NCI-H510A (cell line): Measurements from ENCODE around the gene PROX2.

Experiments used
- DNase-seq: peaks from one replicate; lab custom pipeline; 2025; lab: John Stamatoyannopoulos, UW

PROX2 gene, protein sequence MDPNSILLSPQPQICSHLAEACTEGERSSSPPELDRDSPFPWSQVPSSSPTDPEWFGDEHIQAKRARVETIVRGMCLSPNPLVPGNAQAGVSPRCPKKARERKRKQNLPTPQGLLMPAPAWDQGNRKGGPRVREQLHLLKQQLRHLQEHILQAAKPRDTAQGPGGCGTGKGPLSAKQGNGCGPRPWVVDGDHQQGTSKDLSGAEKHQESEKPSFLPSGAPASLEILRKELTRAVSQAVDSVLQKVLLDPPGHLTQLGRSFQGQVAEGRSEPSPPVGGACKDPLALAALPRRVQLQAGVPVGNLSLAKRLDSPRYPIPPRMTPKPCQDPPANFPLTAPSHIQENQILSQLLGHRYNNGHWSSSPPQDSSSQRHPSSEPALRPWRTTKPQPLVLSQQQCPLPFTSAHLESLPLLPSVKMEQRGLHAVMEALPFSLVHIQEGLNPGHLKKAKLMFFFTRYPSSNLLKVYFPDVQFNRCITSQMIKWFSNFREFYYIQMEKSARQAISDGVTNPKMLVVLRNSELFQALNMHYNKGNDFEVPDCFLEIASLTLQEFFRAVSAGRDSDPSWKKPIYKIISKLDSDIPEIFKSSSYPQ

GRCh38 chr14:74875941-74876913, at the start of gene PROX2:
Gene PROX2 (minus strand): TSS chr14:74876145. CDS start chr14:74863834, 12,311 bp downstream.
- no peak for DNase-seq

- DNase-seq, result no peak
Observed at GRCh38 chr14:74924061-74924460, 48.1 kb upstream of the PROX2 start.

DNA sequence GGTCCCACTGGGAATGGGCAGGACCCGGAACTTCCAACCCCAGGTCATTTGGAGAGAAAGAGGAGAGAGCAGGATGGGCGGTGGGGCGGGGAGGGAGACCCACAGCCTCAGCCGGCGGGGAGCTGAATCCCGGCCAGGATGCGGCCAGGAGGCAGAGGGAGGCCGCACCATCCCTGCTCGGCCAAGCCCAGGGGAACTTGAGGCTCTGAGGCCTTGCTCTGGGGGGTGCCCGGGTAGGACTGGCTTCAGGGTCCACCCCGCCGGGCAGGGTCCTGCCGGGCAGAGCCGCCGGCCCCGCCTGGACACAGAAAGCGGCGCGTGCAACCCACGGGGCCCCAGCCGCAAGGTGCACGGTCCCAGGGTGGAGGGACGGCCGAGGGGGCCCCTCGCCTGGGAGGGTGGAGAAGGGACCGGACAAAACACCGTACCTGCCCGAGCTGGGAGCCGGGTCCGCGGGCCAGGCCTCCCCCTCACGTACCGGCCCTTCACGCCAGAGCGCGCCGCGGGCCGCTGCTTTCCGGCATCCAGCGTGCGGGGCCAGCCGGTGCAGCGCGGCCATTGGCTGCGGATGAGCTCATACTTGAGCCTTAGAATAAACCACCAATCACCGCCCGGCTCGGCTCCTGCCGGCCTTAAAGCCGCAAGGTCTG, 46.9 kb upstream of the PROX2 start, which contains the start of gene RPS6KL1:
Gene RPS6KL1 (minus strand): TSS at position 509 of the 650 bp plus-strand sequence. CDS start 1,719 bp downstream, outside the sequence.
- DNase-seq, result peak; percentile 83

- no peak for DNase-seq
Observed at GRCh38 chr14:74921987-74922751, 46.2 kb upstream of the PROX2 start.

DNA sequence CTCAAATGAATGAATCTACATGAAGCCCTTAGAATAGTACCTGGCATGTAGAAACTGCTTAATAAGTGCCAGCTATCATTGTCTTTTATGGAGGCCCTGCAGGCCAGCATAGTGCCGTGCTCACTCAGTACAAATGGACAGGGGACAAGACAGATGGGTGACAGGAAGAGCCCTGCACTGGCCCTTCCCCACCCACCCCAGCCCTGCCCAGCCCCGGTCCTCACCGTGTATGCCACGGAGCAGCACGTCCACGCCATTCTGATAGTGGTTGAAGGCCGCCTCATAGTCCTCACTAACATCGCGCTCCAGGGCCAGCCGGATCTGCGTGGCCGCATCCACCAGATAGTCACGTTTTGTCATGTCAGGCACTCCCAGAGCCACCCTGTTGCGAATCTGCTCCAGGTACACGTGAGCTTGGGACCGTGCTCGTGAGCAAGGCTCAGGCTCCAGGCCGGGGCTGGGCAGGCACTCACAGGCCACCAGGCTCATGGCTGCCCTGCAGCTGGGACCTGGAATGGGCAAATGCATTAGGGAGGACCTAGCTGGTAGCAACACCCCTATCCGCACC, 45.2 kb upstream of the PROX2 start:
- no peak for DNase-seq

GRCh38 chr14:74920281-74920680, 44.3 kb upstream of the PROX2 start:
- DNase-seq, result no peak

DNA sequence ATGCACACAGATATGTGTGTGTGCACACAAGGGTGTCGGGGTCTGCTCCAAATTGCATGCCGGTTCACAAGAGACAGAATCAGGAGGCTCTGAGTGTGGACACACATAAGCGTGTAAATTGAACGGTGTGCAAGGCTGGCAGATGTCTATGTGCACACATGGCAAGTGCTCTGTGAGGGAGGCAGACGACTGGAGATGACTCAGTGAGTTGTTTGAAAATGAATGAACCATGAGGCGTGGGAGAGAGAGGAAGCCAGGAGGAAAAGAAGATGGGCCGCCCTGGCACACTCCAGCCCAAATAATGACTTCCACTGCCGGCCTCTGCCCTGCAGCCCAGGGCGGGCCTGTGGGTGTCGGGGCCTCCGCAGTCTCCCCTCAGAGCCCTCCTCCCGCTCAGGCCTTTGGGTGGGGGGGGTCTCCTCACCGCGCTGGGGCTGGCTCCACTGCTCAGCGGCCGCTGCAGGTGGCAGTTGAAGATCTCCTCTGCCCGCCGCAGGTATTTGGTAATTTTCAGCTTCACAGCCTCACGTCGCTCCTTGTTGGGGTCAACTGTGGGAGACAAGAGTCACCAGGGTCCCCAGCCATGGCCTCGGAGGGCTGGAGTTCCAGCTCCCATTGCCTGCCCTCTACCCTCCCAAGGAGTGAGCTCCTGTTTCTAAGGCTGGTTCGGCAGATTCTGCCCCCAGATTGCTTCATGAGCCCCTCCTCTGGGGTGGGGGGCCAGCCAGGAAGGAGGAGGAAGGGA, 43.6 kb upstream of the PROX2 start:
- DNase-seq, result no peak

- DNase-seq, result no peak
Observed at GRCh38 chr14:74918380-74918779, 42.4 kb upstream of the PROX2 start.

DNA sequence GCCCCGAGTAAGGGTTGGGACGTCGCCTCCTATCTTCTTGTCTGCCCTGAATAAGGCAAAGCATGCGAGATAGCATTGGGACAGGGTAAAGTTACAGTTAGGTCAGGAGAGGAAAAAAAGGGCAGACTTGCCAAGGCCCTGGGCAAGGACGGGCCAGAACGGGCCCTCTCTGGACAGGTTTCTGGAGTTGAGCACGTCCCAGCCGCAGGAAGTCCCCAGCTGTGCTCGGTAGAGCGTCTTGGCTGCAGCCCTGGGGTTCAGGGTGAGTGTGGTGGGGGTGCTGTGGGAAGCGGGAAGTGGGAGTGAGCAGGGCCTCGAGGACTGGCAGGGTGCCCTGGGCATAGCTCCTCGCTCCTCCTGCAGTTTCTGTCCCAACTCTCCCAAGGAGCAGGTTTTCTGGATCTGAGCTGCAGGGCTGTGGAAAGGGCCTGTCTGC, 41.7 kb upstream of the PROX2 start:
- no peak for DNase-seq

GRCh38 chr14:74917178-74917543, 41.2 kb upstream of the PROX2 start:
- no peak for DNase-seq

DNA sequence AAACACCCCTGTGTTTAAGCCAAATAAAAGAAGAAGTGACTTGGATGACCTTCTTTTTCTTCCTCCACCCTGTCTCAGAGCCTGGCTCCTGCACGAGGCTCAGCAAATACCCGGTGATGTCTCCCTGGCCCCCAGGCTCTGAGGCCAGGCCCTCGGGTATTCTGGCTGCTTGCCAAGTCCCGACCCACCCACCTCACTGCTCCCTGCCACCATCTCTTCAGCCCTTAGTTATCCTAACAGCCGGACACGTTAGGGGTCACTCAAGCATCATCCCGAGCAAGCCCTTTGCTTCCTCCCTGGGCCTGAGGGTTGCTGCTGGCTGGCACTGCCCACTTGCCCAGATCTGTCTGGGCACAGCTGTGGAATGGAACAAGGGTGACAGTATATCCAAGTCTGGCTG, 39.9 kb upstream of the PROX2 start:
- no peak for DNase-seq

GRCh38 chr14:74915426-74915825, 39.5 kb upstream of the PROX2 start:
- no peak for DNase-seq

DNA sequence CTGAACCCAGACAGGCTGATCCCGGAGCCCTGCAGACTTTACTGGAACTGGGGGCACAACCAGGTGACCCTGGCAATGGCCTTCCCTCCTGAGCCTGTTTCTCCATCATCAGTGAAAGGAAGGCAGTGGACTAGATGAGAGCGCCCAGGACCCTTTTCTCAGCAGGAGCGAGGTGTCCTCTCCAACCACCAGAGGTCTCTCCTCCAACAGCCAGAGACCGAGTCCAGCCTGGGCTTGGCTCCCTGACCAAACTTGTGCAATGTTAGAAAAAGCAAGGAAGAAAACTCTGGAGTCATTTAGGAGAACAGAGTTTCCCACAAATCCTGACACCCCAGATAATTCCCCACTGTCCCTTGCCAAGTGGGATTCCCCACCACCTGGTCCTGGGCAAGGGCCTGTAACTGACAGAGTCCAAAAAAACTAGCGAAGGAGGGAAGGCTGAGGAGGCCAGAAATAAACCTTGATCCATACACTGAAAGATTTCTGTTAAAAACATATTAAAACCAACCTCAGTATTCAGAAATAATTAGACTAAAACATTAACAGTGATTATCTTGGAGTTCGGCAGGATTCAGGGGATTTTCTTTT, 38.1 kb upstream of the PROX2 start:
- DNase-seq, result no peak

DNA sequence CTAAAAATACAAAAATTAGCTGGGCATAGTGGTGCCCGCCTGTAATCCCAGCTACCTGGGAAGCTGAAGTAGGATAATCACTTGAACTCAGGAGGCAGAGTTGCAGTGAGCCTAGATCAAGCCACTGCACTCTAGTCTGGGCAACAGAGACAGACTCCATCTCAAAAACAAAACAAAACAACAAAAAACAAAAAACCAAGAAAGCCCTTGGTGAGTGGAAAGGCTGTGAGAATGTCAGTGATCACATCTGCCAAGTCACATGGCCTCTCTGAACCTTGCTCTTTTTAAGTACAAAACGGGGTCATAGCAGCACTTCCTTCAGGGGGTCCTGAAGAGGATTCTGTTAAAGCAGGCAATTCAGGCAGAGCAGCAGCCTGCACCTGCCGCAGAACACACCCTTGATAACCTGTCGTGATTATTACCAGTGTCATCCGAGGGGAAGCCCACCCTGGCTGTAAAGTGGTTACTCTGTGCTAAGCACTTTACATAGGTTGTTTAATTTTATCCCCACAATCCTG, 37.5 kb upstream of the PROX2 start:
- DNase-seq, result no peak

DNA sequence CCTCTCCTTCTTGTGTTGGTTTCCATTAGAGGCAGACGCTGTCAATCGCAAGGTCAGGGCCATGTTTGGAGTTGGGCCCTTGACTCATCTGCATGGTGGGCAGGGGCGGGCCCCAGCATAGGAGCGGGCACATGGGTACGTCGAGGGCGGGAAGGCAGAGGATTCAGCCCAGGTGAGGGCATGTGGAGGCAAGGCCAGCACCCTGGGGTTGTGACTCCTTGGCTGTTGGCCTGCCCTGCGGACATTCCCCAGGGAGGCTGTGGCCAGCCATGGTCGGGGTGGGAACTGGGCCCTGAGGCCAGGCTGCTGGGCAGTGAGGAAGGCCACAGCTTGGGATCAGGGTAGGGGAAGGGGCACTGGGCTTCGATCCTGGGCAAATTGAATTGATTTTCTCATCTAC, 36.9 kb upstream of the PROX2 start:
- DNase-seq, result no peak

DNA sequence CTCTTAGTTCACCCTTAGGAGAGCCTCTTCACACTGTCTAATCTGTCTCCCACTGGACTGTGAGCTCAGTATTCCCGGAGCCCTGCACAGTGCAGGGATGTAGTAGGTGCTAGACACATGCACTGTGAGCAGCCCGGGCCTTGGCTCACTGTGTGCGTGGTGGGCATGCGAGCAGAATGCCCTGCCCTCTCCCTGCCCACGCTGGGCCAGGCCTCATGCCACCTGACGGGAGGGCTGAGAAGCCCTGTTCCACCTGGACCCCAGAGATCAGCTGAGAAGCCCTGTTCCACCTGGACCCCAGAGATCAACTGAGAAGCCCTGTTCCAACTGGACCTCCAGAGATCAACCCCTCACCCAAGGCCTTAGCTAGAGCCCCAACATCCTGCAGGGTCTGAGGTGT, 36.2 kb upstream of the PROX2 start:
- no peak for DNase-seq

GRCh38 chr14:74911704-74912103, 35.8 kb upstream of the PROX2 start:
- no peak for DNase-seq

DNA sequence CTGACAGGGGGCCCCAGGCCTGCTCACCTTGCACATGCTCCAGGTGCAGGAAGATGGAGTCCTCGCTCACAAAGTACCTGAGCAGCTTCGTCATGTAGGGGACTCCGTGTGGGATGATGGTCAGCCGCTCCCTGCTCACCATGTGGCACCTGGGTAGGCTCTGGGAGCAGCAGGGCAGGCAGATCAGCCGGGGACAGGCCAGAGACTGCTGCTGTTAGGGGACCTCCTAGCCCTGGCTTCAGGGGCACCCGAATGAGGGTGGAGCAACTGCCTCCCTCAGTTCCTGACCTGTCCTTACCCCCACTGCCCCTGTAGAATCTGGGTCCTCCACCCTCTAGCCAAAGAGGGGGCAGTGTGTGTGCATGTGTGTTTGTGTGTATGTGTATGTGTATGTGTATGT, 35.3 kb upstream of the PROX2 start:
- no peak for DNase-seq

DNA sequence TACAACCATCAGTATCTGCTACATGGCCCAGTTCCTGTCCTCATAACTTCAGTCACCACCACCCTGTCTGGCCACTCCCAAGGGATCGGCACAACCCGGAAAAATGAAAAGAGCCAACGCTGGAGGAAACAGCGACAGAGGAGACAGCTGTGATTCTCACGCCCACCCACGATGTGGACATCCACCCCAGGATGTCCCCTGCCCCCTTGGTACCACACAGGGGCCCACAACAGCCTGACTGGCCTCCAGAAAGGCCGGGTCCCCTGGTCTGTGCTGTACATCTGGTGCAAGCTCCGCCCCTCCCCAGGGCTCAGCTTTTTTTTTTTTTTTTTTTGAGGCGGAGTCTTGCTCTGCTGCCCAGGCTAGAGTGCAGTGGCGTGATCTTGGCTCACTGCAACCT, 34.6 kb upstream of the PROX2 start:
- no peak for DNase-seq
